ENCODE results near the gene SAMD9L. TPM values are rescaled to one million over a fixed set of nuclear protein-coding genes. Genes with fewer than 3 reads are reported as not detected.

Gene SAMD9L
- total and polyA plus RNA-seq, 2 donors from 2014 or later = 4.5 to 14.9 TPM

DNA sequence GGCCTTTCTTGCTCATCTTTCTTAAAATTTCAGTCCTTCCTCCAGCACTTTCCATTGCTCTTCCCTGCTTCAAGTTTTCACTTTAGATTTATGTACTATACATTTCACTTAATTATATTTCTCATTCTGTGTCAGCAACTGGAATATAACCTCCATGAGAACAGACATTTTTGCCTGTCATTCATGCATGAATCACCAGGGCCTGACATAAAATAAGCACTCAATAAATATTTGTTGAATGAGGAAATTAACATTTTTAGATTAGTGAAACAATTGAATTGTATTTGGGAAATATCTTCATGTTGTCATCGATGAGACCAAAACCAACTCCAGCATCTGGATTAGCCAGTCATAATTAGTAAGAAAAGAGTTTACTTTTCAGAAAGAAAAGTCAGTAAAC lies 6.1 kb downstream of the SAMD9L start:
- DNase-seq (no peak), FAIRE-seq (no peak)
- Histone ChIP-seq H3K4me3 (ENCODE audit: low read length in 3 of 3) (no peak overlapping the region), H3K9ac (ENCODE audit: low read length in 3 of 3) (no peak overlapping the region), H3K27ac (ENCODE audit: low read depth in 2 of 2, low read length in 2 of 2) (no peak overlapping the region), H3K9me3 (ENCODE audit: control insufficient read depth in 2 of 3, insufficient read depth in 1 of 3, low read length in 3 of 3) (peaks cover 0 to 2% (median 0%) of the 10 kb centered on the region in 3 donors), H3K36me3 (ENCODE audit: control insufficient read depth in 2 of 3, insufficient read depth in 3 of 3, low read length in 3 of 3) (peaks cover 0 to 41% (median 25%) of the 10 kb centered on the region in 3 donors), H3K27me3 (ENCODE audit: control insufficient read depth, insufficient read depth, low read length) (no peaks in the 10 kb centered on the region), H3K4me1 (ENCODE audit: control insufficient read depth in 2 of 3, insufficient read depth in 2 of 3, low read depth in 1 of 3, low read length in 3 of 3) (peaks cover 0 to 8% (median under 1%) of the 10 kb centered on the region in 3 donors)
- intact Hi-C loops (cut with DNase I) = no loop called here
- TF ChIP-seq, protein P1, sequence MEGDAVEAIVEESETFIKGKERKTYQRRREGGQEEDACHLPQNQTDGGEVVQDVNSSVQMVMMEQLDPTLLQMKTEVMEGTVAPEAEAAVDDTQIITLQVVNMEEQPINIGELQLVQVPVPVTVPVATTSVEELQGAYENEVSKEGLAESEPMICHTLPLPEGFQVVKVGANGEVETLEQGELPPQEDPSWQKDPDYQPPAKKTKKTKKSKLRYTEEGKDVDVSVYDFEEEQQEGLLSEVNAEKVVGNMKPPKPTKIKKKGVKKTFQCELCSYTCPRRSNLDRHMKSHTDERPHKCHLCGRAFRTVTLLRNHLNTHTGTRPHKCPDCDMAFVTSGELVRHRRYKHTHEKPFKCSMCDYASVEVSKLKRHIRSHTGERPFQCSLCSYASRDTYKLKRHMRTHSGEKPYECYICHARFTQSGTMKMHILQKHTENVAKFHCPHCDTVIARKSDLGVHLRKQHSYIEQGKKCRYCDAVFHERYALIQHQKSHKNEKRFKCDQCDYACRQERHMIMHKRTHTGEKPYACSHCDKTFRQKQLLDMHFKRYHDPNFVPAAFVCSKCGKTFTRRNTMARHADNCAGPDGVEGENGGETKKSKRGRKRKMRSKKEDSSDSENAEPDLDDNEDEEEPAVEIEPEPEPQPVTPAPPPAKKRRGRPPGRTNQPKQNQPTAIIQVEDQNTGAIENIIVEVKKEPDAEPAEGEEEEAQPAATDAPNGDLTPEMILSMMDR (IDR thresholded peaks at IDR 0.05; ENCODE audit: borderline replicate concordance, extremely low read depth, insufficient read depth) = no peak

DNA sequence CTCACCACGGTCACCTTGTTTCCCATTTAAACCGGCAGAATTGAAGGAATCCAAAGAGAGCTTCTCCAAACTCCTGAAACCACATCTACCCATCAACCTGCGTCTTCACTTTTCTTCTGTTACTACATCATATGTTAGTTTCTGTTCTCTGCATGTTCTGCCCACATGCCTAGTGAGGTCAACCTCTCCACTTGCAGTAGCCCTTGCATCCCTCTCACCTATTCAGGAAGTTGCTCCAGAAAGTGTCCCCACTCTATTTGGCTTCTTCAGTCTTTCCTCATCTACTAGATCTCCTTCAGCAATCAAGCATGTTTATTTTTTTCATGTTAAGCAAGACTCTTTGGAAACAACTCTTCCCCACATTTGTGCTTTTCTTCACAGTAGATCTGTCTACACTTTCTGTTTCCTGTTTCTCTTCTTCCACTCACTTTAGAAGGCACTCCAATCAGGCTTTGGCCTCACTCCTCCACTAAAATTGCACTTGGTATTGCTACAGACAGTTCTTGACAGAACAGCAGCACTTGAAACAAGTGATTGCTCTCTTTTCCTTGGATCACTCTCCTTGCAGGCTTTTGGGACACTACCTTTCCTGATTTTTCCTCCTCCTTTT lies 7.5 kb downstream of the SAMD9L start:
- DNase-seq = no peak
- Histone ChIP-seq H3K27ac (ENCODE audit: low read depth in 2 of 2, low read length in 2 of 2) (no peak overlapping the region), H3K9me3 (ENCODE audit: control insufficient read depth in 2 of 3, insufficient read depth in 1 of 3, low read length in 3 of 3) (peaks cover 0 to 2% (median 0%) of the 10 kb centered on the region in 3 donors), H3K9ac (ENCODE audit: low read length in 3 of 3) (no peak overlapping the region), H3K4me1 (ENCODE audit: control insufficient read depth in 2 of 3, insufficient read depth in 2 of 3, low read depth in 1 of 3, low read length in 3 of 3) (peaks cover 0 to 1% (median 0%) of the 10 kb centered on the region in 3 donors), H3K36me3 (ENCODE audit: control insufficient read depth in 2 of 3, insufficient read depth in 3 of 3, low read length in 3 of 3) (peaks cover 0 to 41% (median 27%) of the 10 kb centered on the region in 3 donors), H3K4me3 (ENCODE audit: low read length in 3 of 3) (no peak overlapping the region), H3K27me3 (ENCODE audit: control insufficient read depth, insufficient read depth, low read length) (no peaks in the 10 kb centered on the region)
- no peak for FAIRE-seq
- intact Hi-C loops (cut with DNase I) = no loop called here
- TF ChIP-seq, protein P1 (IDR thresholded peaks at IDR 0.05; ENCODE audit: borderline replicate concordance, extremely low read depth, insufficient read depth) = no peak

DNA sequence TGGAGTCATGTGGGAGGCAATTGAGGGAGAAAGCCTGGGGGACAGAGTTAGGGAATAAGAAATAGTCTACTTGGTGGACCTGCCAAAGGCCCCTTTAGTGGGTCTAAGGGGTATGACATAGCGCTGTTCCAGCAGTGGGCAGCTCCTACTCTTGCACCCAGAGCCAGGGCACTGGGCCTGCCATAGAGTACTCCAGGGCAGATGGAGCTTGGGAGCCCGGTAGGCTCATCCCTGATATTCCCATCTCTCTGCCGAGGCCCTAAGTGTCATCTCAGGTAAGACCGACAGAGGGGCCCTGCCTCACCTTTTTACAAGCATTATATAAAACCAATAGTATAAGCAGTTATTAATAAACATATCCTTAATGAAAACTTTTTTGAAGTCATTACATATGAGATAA lies 9.6 kb downstream of the SAMD9L start:
- intact Hi-C loops (cut with DNase I) = no loop called here
- Histone ChIP-seq H3K4me3 (ENCODE audit: low read length in 3 of 3) (no peak overlapping the region), H3K27ac (ENCODE audit: low read depth in 2 of 2, low read length in 2 of 2) (no peak overlapping the region), H3K4me1 (ENCODE audit: control insufficient read depth in 2 of 3, insufficient read depth in 2 of 3, low read depth in 1 of 3, low read length in 3 of 3) (no peaks in the 10 kb centered on the region), H3K9me3 (ENCODE audit: control insufficient read depth in 2 of 3, insufficient read depth in 1 of 3, low read length in 3 of 3) (peaks cover 0 to 5% (median 2%) of the 10 kb centered on the region in 3 donors), H3K27me3 (ENCODE audit: control insufficient read depth, insufficient read depth, low read length) (no peaks in the 10 kb centered on the region), H3K9ac (ENCODE audit: low read length in 3 of 3) (no peak overlapping the region), H3K36me3 (ENCODE audit: control insufficient read depth in 2 of 3, insufficient read depth in 3 of 3, low read length in 3 of 3) (peaks cover 0 to 45% (median 31%) of the 10 kb centered on the region in 3 donors)
- TF ChIP-seq, protein P1 (IDR thresholded peaks at IDR 0.05; ENCODE audit: borderline replicate concordance, extremely low read depth, insufficient read depth) = no peak
- FAIRE-seq (no peak), DNase-seq (no peak)

Measured in kidney (tissue), 14 donors.